Fibroblast of the aortic adventitia (primary cell): ENCODE data around the gene SIT1. TPM values are rescaled to one million over a fixed set of nuclear protein-coding genes. Genes with fewer than 3 reads are reported as not detected.
A peak's percentile ranks its signal among the peaks of the same experiment; 100 is the strongest.

ENCODE experiments used
- DNase-seq: peaks from one replicate; pipeline ENCODE4 v3.0.0-alpha.2; 2010; ENCODE audit warnings: low read depth
- H3K4me3 ChIP-seq: 2 replicates; pipeline ENCODE4 v1.5.1; 2011; ENCODE audit warnings: low read depth, mild to moderate bottlenecking, control low read depth, low read length, moderate library complexity
- CTCF ChIP-seq: IDR thresholded peaks from 2 replicates; pipeline ENCODE4 v1.5.1; 2011; ENCODE audit warnings: mild to moderate bottlenecking, low read length, control low read depth, inconsistent platforms; ENCODE audit not compliant: insufficient read depth
- total RNA-seq: library from RNA; depleted of rRNA; stranded (reverse); fragments of >200 nt; gene quantifications from 2 replicates; pipeline ENCODE4 v1.2.3, GENCODE V29; 2012; ENCODE audit warnings: low replicate concordance

The SIT1 gene
- total RNA-seq, 1 donor, result 0.18 TPM

- H3K4me3 ChIP-seq, result no peak overlapping the region
- no peak for DNase-seq
- TF ChIP-seq CTCF, result no peak
These were observed 32.0 kb upstream of the SIT1 start for GRCh38 chr9:35682520-35683315.

GRCh38 chr9:35682051-35682450 is 31.3 kb upstream of the SIT1 start:
- TF ChIP-seq CTCF, result no peak
- DNase-seq, result no peak

GRCh38 chr9:35681341-35682002 is 30.7 kb upstream of the SIT1 start:
- TF ChIP-seq CTCF, result no peak
- H3K4me3 ChIP-seq, result no peak overlapping the region
- peak; percentile 17 for DNase-seq

More at GRCh38 chr9:35682051-35682450, 31.3 kb upstream of the SIT1 start:
- H3K4me3 ChIP-seq, result no peak overlapping the region

GRCh38 chr9:35680331-35681105 is 29.8 kb upstream of the SIT1 start:
- peak; percentile 22 for DNase-seq
- no peak for TF ChIP-seq CTCF
- H3K4me3 ChIP-seq, result no peak overlapping the region

GRCh38 chr9:35679766-35680330 is 29.1 kb upstream of the SIT1 start:
- no peak for DNase-seq
- TF ChIP-seq CTCF, result no peak
- no peak overlapping the region for H3K4me3 ChIP-seq

- DNase-seq, result no peak
- TF ChIP-seq CTCF, result no peak
- no peak overlapping the region for H3K4me3 ChIP-seq
These were observed 28.4 kb upstream of the SIT1 start for GRCh38 chr9:35679091-35679490.
